Thoracic aorta (tissue), 2 donors: ENCODE data around the gene ST6GALNAC2. TPM values are rescaled to one million over a fixed set of nuclear protein-coding genes. Genes with fewer than 3 reads are reported as not detected.
A peak's percentile ranks its signal among the peaks of the same experiment; 100 is the strongest.

Experiments used
- ATAC-seq: fragments of 150-250 bp; one replicate; pipeline ENCODE4 v1.8.0; 2017; ENCODE audit warnings: low read depth; ENCODE audit not compliant: insufficient number of reproducible peaks, low FRiP score
- DNase-seq: peaks from one replicate; pipeline ENCODE4 v3.0.0-alpha.2; 2020; ENCODE audit warnings: low spot score
- H3K27ac ChIP-seq, 2 donors: fragments of 200-600 bp; sonication (generic); 1 replicate in 1 of 2; 2 replicates in 1 of 2; pipeline ENCODE4 v1.5.1; 2016; ENCODE audit warnings: mild to moderate bottlenecking in 2 of 2, moderate library complexity in 2 of 2
- H3K27me3 ChIP-seq: fragments of 200-600 bp; sonication (generic); replicated peaks from 2 replicates; pipeline ENCODE4 v1.6.0; 2016; ENCODE audit warnings: mild to moderate bottlenecking; ENCODE audit not compliant: insufficient read depth
- H3K36me3 ChIP-seq: fragments of 200-600 bp; sonication (generic); one replicate; pipeline ENCODE4 v1.5.1; 2016
- H3K4me1 ChIP-seq, 2 donors: fragments of 200-600 bp; sonication (generic); 1 replicate in 1 of 2; 2 replicates in 1 of 2; pipeline versions ENCODE4 v1.5.1 to v1.6.0; 2016; ENCODE audit warnings: low read depth in 2 of 2, mild to moderate bottlenecking in 1 of 2; ENCODE audit not compliant: control insufficient read depth in 1 of 2
- H3K4me3 ChIP-seq: fragments of 200-600 bp; sonication (generic); 2 replicates; pipeline ENCODE4 v1.5.1; 2016; ENCODE audit warnings: mild to moderate bottlenecking
- H3K9me3 ChIP-seq: fragments of 200-600 bp; sonication (generic); 2 replicates; pipeline ENCODE4 v1.5.1; 2016
- total RNA-seq, 2 donors: library from RNA; depleted of rRNA; stranded (reverse); fragments of >200 nt; gene quantifications; one replicate each; pipeline versions ENCODE4 v1.1.0 to v1.2.3, GENCODE V29; 2016
- TF ChIP-seq, protein P1 (sequence below): fragments of 200-600 bp; sonication (generic); IDR thresholded peaks from one replicate; pipeline ENCODE4 v1.5.1; 2019; ENCODE audit warnings: antibody characterized with exemption

Gene ST6GALNAC2
- total RNA-seq, 2 donors from 2014 or later = 1.8 TPM; not detected in 1

GRCh38 chr17:76542984-76543383, 42.7 kb downstream of the ST6GALNAC2 start:
- Histone ChIP-seq H3K27ac (no peak overlapping the region), H3K4me1 (peaks cover 3 to 15% of the 10 kb centered on the region in 2 donors), H3K27me3 (peaks cover 5% of the 10 kb centered on the region), H3K4me3 (no peak overlapping the region), H3K9me3 (no peaks in the 10 kb centered on the region), H3K36me3 (no peaks in the 10 kb centered on the region)
- DNase-seq (no peak), ATAC-seq (no peak)
- TF ChIP-seq, protein P1, sequence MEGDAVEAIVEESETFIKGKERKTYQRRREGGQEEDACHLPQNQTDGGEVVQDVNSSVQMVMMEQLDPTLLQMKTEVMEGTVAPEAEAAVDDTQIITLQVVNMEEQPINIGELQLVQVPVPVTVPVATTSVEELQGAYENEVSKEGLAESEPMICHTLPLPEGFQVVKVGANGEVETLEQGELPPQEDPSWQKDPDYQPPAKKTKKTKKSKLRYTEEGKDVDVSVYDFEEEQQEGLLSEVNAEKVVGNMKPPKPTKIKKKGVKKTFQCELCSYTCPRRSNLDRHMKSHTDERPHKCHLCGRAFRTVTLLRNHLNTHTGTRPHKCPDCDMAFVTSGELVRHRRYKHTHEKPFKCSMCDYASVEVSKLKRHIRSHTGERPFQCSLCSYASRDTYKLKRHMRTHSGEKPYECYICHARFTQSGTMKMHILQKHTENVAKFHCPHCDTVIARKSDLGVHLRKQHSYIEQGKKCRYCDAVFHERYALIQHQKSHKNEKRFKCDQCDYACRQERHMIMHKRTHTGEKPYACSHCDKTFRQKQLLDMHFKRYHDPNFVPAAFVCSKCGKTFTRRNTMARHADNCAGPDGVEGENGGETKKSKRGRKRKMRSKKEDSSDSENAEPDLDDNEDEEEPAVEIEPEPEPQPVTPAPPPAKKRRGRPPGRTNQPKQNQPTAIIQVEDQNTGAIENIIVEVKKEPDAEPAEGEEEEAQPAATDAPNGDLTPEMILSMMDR = no peak

DNA sequence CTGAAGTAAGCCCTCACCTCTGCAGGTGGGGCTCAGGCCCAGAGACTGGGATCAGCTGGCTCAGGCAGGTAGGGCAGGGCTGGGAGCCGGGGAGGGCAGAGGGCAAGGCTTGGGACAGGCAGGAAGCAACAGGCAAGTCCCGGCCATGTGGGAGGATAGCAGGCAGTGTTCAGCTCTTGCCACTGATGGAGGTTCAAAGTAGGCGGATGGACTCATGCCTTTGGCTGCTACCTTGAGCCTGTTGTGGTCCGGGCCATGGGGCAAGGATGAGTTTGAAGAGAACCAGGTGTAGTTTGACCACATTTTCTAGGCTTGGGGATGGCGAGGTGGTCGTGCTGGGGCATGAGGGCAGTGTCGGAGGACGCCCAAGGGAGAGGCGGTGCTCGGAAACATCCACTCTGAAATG, 43.1 kb downstream of the ST6GALNAC2 start:
- ATAC-seq (no peak), DNase-seq (no peak)
- H3K4me1 ChIP-seq = peaks cover 4 to 19% of the 10 kb centered on the region in 2 donors
- TF ChIP-seq, protein P1 = no peak
- no peak overlapping the region for H3K27ac ChIP-seq
- peaks cover 5% of the 10 kb centered on the region for H3K27me3 ChIP-seq
- no peaks in the 10 kb centered on the region for H3K36me3 ChIP-seq
- no peak overlapping the region for H3K4me3 ChIP-seq
- H3K9me3 ChIP-seq = no peaks in the 10 kb centered on the region

GRCh38 chr17:76541739-76542454, 43.8 kb downstream of the ST6GALNAC2 start:
- H3K27ac ChIP-seq = no peak overlapping the region
- DNase-seq = no peak
- peaks cover 5% of the 10 kb centered on the region for H3K27me3 ChIP-seq
- no peaks in the 10 kb centered on the region for H3K9me3 ChIP-seq
- H3K36me3 ChIP-seq = no peaks in the 10 kb centered on the region
- peaks cover 4 to 25% of the 10 kb centered on the region in 2 donors for H3K4me1 ChIP-seq
- TF ChIP-seq, protein P1 = no peak
- H3K4me3 ChIP-seq = no peak overlapping the region
- no peak for ATAC-seq

DNA sequence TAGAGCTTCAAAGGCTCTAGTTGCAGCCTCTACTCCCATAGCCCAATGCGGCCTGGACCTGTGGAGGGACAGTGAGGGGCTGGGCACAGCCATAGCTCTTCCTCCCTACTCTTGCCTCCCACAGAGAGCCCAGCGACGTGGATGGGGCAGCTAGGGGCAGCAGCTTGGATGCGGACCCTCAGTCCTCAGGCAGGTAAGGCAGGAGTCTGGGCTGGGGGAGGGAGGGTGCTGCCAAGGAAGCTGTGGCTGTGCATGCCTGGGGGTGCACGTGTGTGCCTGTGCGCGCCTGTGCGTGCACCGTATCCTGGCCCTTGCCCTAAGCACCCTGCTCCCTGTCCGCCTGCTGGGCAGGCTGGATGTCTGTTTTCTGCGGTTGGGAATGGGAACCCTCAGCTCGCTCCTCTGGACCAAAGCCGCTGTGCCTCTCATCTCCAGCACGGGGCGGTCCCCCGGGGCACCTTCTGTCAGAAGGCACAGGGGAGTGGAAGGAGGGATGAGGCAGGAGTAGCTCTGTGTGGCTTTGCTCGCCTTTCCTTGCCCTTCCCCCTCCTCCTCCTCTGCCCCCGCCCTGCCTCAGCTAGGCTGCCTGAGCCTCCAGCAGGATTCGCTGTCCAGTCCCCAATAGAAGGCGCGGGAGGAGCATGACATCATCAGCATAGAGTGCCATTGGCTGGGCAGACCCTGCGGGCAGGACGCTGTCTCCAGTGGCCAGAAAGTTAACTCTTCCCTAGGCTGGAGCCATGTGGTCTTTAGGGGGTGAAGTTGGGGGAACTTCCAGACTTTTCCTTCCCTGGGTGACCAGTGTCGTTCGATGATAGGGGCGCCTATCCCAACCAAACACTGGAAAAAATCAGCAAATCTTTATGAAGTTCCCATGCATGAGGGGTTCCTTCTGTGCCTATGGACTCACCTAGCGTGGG, 45.0 kb downstream of the ST6GALNAC2 start:
- DNase-seq (peak; percentile 73), ATAC-seq (peak; percentile 92)
- peaks cover 5% of the 10 kb centered on the region for H3K27me3 ChIP-seq
- H3K9me3 ChIP-seq = no peaks in the 10 kb centered on the region
- H3K27ac ChIP-seq = no peak overlapping the region
- H3K36me3 ChIP-seq = no peaks in the 10 kb centered on the region
- peaks cover 4 to 27% of the 10 kb centered on the region in 2 donors for H3K4me1 ChIP-seq
- TF ChIP-seq, protein P1 = peak; percentile 26
- peak overlapping the region; percentile 69 for H3K4me3 ChIP-seq
